RWPE2 (cell line): ENCODE results near the gene DNAJC1.

Source experiments
- ATAC-seq: fragments of 200-7000 bp; cut with Tn5 transposase; 3 replicates; pipeline ENCODE4 v1.9.1; 2021; ENCODE audit warnings: low read depth
- DNase-seq: peaks from one replicate; pipeline ENCODE4 v3.0.0-alpha.2; 2020; ENCODE audit warnings: low spot score
- H3K27ac ChIP-seq: fragments of 450-650 bp; 2 replicates; pipeline ENCODE4 v1.5.1; 2017; ENCODE audit warnings: mild to moderate bottlenecking; ENCODE audit not compliant: poor library complexity, severe bottlenecking
- H3K27me3 ChIP-seq: fragments of 250-450 bp; sonication (Bioruptor Pico); 2 replicates; pipeline ENCODE4 v1.5.1; 2021; ENCODE audit warnings: mild to moderate bottlenecking, moderate library complexity; ENCODE audit not compliant: insufficient read depth, poor library complexity, severe bottlenecking
- H3K36me3 ChIP-seq: fragments of 250-450 bp; sonication (Bioruptor Pico); 2 replicates; pipeline ENCODE4 v1.5.1; 2020; ENCODE audit warnings: low read depth, mild to moderate bottlenecking, moderate library complexity
- H3K4me1 ChIP-seq: fragments of 250-450 bp; sonication (Bioruptor Pico); 2 replicates; pipeline ENCODE4 v1.5.1; 2021; ENCODE audit warnings: mild to moderate bottlenecking, moderate library complexity; ENCODE audit not compliant: insufficient read depth, poor library complexity, severe bottlenecking
- H3K4me3 ChIP-seq: fragments of 250-450 bp; sonication (Bioruptor Pico); 2 replicates; pipeline ENCODE4 v1.5.1; 2021; ENCODE audit warnings: mild to moderate bottlenecking, moderate library complexity; ENCODE audit not compliant: severe bottlenecking
- H3K9me3 ChIP-seq: fragments of 250-450 bp; sonication (Bioruptor Pico); 2 replicates; pipeline ENCODE4 v1.5.1; 2021; ENCODE audit warnings: mild to moderate bottlenecking, moderate library complexity; ENCODE audit not compliant: severe bottlenecking
- TF ChIP-seq, protein P1 (sequence below): fragments of 450-650 bp; IDR thresholded peaks from one replicate; pipeline ENCODE4 v1.5.1; 2017; ENCODE audit warnings: mild to moderate bottlenecking, moderate library complexity; ENCODE audit not compliant: poor library complexity, severe bottlenecking

DNAJC1 gene

DNA sequence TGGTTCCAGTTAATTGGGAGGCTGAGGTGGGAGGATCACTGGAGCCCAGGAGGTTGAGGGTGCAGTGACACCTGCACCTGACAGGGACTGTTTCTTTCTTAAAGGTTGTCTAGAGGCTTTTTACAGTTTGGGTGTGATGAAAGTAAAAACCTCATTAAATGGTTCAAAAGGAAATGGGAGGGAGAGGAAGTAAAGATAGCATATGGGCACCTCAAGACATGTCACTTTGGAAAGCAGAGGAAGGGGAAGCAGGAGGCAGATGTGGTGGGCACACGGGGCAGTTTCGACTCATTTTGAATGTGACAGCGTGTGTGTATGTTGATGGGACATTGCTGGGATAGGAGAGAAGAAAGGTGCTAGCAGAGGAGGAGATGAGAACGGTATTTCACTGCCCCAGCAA is 266.4 kb downstream of the DNAJC1 start:
- no peak overlapping the region for H3K4me3 ChIP-seq
- no peak overlapping the region for H3K27ac ChIP-seq
- no peaks in the 10 kb centered on the region for H3K9me3 ChIP-seq
- ATAC-seq (no peak), DNase-seq (no peak)
- TF ChIP-seq, protein P1, sequence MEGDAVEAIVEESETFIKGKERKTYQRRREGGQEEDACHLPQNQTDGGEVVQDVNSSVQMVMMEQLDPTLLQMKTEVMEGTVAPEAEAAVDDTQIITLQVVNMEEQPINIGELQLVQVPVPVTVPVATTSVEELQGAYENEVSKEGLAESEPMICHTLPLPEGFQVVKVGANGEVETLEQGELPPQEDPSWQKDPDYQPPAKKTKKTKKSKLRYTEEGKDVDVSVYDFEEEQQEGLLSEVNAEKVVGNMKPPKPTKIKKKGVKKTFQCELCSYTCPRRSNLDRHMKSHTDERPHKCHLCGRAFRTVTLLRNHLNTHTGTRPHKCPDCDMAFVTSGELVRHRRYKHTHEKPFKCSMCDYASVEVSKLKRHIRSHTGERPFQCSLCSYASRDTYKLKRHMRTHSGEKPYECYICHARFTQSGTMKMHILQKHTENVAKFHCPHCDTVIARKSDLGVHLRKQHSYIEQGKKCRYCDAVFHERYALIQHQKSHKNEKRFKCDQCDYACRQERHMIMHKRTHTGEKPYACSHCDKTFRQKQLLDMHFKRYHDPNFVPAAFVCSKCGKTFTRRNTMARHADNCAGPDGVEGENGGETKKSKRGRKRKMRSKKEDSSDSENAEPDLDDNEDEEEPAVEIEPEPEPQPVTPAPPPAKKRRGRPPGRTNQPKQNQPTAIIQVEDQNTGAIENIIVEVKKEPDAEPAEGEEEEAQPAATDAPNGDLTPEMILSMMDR, result no peak
- no peaks in the 10 kb centered on the region for H3K27me3 ChIP-seq
- no peaks in the 10 kb centered on the region for H3K4me1 ChIP-seq
- H3K36me3 ChIP-seq, result peaks cover 69% of the 10 kb centered on the region

DNA sequence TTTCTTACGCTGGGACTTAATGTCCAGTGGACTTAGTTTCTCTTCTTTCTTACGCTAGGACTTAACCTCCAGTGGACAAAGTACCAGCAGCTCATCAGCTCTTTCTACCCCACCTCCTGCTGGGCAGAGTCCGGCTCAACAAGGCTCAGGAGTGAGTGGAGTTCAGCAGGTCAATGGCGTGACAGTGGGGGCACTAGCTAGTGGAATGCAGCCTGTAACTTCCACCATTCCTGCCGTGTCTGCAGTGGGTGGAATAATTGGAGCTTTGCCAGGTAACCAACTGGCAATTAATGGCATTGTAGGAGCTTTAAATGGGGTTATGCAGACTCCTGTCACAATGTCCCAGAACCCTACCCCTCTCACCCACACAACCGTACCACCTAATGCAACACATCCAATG is 269.8 kb downstream of the DNAJC1 start:
- DNase-seq (no peak), ATAC-seq (no peak)
- H3K4me1 ChIP-seq, result peaks cover 6% of the 10 kb centered on the region
- TF ChIP-seq, protein P1, result no peak
- H3K4me3 ChIP-seq, result no peak overlapping the region
- H3K27ac ChIP-seq, result no peak overlapping the region
- no peaks in the 10 kb centered on the region for H3K27me3 ChIP-seq
- peaks cover 74% of the 10 kb centered on the region for H3K36me3 ChIP-seq
- H3K9me3 ChIP-seq, result no peaks in the 10 kb centered on the region

DNA sequence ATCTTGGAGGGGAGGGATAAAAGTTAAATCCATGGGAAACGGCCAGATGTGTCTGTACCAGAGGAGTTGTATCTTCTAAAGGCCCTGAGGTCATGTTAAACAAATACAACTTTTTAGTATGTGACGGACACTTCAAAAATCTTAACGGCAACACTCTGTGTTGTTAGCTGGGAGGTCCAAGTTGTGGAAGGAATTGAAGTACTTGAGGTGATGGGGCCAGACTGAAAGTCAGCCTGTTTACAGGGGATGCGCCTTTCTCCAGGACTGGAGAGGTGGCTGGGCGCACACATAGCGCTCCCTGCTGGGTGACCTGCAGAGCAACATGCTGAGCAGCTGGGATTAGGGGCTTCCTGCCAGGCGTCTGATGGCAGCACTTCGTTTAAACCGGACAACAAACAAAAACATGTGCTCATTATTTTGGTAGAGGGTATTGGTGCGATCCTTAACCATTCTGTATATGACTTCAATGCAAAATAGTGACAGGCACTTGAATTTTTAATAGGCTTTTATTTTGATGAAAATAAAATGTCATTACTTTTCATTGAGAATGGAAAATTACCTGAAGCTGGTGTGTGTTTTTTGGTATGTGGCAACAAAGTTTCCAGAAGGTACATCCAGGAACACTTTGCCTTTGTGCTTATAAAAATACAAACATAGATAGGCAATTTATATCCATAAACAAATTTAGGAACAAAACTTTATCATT is 271.3 kb downstream of the DNAJC1 start:
- Histone ChIP-seq H3K27ac (no peak overlapping the region), H3K4me3 (no peak overlapping the region), H3K4me1 (peaks cover 19% of the 10 kb centered on the region), H3K9me3 (no peaks in the 10 kb centered on the region), H3K36me3 (peaks cover 88% of the 10 kb centered on the region), H3K27me3 (no peaks in the 10 kb centered on the region)
- DNase-seq (no peak), ATAC-seq (peak; percentile 65; the same call in 1 of the 3 replicates)
- TF ChIP-seq, protein P1, result peak; percentile 64

DNA sequence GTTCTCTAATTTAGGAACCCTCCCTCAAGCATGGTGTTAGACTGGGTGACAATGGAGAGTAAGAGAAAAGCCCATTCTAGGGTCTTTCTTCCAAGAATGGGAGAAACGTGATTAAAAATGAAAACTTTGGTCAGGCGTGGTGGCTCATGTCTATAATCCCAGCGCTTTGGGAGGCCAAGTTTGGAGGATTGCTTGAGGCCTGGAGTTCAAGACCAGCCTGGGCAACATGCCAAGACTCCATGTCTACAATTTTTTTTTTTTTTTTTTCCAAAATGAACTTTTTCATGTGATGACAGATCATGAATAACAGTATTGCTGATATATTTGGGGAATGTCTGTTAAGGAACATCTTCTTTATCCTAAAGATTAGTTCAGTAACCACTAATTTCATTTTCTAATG is 274.9 kb downstream of the DNAJC1 start:
- H3K27ac ChIP-seq, result no peak overlapping the region
- no peaks in the 10 kb centered on the region for H3K27me3 ChIP-seq
- no peak for DNase-seq
- no peak overlapping the region for H3K4me3 ChIP-seq
- H3K36me3 ChIP-seq, result peaks cover 65% of the 10 kb centered on the region
- ATAC-seq, result no peak
- TF ChIP-seq, protein P1, result no peak
- H3K9me3 ChIP-seq, result no peaks in the 10 kb centered on the region
- H3K4me1 ChIP-seq, result peaks cover 44% of the 10 kb centered on the region

DNA sequence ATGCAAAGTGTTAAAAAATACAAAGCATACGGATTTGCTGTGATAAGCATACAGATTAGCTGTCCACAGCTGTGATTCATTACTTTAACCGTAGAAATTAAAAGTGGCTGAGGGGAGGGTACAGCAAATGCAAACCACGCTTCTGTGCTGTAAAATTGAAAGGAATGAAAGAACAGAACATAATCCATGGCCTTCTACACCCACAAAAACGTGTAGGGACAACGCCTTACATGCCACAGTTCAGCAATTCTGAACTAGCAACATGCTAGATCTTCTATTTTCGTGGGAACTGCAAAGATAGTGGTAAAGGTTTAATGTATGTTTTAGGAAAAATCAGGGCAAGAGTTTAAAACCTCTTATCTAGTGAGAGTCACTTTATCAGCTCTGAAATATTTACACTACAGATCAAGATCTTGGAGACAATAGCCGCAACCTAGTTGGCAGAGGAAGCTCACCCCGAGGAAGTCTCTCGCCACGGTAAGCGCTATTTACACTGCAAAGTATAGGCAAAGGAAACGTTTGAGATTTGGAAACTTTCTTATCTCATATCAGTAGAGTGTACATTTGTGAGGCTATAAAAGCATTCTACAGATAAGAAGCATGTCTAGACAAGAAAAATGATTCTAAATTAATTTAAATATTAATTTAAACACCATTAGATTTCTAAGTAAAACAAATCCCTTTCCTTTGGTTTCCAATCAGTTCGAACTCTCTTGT is 275.9 kb downstream of the DNAJC1 start:
- Histone ChIP-seq H3K4me3 (no peak overlapping the region), H3K4me1 (peaks cover 44% of the 10 kb centered on the region), H3K36me3 (peaks cover 55% of the 10 kb centered on the region), H3K27me3 (no peaks in the 10 kb centered on the region), H3K9me3 (no peaks in the 10 kb centered on the region), H3K27ac (peak overlapping the region; percentile 40)
- DNase-seq, result no peak
- TF ChIP-seq, protein P1, result no peak
- peak; percentile 24 for ATAC-seq
